GM12864 (cell line): ENCODE data around the gene NUB1.

ENCODE experiments used
- DNase-seq: peaks from one replicate; pipeline ENCODE4 v3.0.0-alpha.2; 2011; ENCODE audit warnings: low read depth
- H3K4me3 ChIP-seq: 2 replicates; pipeline ENCODE4 v1.5.1; 2011; ENCODE audit warnings: mild to moderate bottlenecking, low read depth, low read length, control low read depth
- TF ChIP-seq, protein P1 (sequence below): IDR thresholded peaks from 2 replicates; pipeline ENCODE4 v1.5.1; 2011; ENCODE audit warnings: low read depth, mild to moderate bottlenecking, moderate library complexity, low read length, control low read depth, inconsistent platforms; ENCODE audit errors: missing control alignments

Gene NUB1

DNA sequence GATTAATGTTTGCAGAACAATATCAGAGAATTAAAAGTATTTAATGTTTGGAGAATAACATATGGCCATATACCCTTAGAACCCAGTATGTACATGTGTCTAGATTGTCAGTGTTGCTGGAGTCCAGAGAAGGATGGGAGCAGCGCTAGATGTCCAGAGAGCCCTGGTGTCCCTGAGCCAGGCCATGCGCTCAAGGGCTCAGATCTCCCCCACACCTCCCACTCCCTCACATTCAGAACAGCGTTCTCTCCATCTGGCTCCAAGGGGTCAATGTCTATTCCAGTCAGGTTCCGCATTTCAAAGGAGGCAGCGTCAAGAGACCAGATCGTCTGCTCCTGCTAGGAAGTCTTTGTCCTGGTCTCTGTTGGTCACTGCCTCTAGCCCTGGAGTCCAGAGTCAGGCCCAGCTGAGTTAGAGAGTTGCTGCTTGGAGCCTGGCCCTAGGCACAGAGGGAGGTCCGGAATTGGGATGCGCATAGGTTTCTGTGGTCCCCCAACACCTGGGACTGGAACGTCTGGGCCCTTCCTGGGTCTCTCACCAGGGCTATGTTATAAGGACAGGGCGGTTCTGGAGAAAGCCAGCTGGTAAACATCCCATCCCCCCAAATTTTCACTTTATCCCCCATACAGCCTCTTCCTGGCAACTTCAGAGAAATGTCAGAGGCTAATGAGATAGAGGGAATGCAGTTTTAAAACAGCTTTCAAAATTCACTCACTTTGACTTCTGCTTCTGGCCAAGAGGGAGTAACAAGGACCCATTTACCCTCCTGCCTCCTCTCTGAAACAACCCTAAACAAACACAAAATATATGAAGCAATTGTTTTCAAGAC lies 74.7 kb downstream of the NUB1 start:
- TF ChIP-seq, protein P1, sequence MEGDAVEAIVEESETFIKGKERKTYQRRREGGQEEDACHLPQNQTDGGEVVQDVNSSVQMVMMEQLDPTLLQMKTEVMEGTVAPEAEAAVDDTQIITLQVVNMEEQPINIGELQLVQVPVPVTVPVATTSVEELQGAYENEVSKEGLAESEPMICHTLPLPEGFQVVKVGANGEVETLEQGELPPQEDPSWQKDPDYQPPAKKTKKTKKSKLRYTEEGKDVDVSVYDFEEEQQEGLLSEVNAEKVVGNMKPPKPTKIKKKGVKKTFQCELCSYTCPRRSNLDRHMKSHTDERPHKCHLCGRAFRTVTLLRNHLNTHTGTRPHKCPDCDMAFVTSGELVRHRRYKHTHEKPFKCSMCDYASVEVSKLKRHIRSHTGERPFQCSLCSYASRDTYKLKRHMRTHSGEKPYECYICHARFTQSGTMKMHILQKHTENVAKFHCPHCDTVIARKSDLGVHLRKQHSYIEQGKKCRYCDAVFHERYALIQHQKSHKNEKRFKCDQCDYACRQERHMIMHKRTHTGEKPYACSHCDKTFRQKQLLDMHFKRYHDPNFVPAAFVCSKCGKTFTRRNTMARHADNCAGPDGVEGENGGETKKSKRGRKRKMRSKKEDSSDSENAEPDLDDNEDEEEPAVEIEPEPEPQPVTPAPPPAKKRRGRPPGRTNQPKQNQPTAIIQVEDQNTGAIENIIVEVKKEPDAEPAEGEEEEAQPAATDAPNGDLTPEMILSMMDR, result no peak
- DNase-seq, result no peak
- H3K4me3 ChIP-seq, result no peak overlapping the region

GRCh38 chr7:151416941-151417315 lies 75.3 kb downstream of the NUB1 start:
- DNase-seq, result no peak
- no peak overlapping the region for H3K4me3 ChIP-seq
- TF ChIP-seq, protein P1, result no peak

DNA sequence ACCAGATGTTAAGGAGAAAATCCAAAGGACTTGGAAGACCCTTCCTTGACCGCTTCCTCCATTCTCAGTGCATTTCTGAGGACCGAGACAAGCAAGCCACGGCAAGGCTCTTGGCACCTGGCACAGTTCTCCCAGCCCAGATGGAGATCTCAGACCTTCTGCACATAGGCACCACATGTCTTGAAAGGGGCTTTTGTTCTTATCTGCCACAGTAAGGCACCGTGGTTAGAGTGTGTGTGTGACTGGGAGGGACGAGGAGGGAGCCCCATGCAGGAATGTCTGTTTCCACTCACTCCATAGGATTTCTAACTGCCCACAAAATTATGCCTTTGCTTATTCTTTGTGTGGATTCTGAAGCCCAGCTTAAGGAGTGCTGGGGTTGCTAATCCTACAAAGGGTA lies 78.5 kb downstream of the NUB1 start:
- TF ChIP-seq, protein P1, result no peak
- no peak overlapping the region for H3K4me3 ChIP-seq
- no peak for DNase-seq

- H3K4me3 ChIP-seq, result no peak overlapping the region
- TF ChIP-seq, protein P1, result no peak
- DNase-seq, result no peak
Observed at GRCh38 chr7:151422212-151422611, 80.6 kb downstream of the NUB1 start.

DNA sequence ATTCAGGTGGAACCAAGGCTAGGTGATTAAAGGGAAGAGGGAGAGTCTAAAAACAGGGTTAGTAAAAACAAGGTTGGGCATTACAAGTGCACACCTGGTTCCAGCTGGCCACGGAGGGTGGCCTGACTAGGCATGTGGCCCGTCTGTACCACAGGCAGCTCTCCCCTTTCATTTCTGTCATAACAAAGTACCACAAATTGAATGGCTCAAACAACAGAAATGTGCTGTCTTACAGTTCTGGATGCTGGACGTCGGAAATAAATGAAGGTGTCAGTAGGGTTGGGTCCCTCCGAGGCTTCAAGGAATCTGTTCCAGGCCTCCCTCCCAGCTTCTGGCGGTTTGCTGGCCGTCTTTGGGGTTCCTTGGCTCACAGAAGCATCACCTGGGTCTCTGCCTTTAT lies 81.6 kb downstream of the NUB1 start:
- no peak for DNase-seq
- no peak overlapping the region for H3K4me3 ChIP-seq
- TF ChIP-seq, protein P1, result no peak

GRCh38 chr7:151423936-151424335 lies 82.3 kb downstream of the NUB1 start:
- DNase-seq, result no peak
- TF ChIP-seq, protein P1, result no peak
- no peak overlapping the region for H3K4me3 ChIP-seq

GRCh38 chr7:151424799-151425198 lies 83.2 kb downstream of the NUB1 start:
- no peak for DNase-seq
- no peak overlapping the region for H3K4me3 ChIP-seq
- TF ChIP-seq, protein P1, result no peak
